Measurements from ENCODE around the gene ALCAM. TPM values are rescaled to one million over a fixed set of nuclear protein-coding genes. Genes with fewer than 3 reads are reported as not detected.

Gene ALCAM
- total RNA-seq, 1 donor = 139 TPM

DNA sequence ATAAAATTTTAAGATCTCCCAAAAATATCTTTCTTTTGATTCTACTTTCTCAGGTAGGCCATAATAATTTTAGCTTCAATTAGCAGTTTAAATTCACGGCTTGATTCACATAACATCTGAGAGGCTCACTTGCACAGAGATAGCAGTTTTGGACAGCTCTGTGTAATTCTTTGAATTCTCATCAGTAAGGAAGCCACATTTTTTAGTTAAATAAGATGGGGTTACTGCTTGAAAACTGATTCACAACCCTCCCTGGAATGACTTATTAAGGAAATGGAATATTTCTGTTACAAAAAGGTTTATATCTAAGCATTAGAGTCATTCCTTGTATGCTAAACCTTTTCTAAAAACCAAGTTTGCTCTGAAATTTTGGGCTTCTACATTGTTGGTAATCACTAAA, 212.7 kb downstream of the ALCAM start:
- DNase-seq (ENCODE audit: low read depth) = no peak
- TF ChIP-seq, protein P1, sequence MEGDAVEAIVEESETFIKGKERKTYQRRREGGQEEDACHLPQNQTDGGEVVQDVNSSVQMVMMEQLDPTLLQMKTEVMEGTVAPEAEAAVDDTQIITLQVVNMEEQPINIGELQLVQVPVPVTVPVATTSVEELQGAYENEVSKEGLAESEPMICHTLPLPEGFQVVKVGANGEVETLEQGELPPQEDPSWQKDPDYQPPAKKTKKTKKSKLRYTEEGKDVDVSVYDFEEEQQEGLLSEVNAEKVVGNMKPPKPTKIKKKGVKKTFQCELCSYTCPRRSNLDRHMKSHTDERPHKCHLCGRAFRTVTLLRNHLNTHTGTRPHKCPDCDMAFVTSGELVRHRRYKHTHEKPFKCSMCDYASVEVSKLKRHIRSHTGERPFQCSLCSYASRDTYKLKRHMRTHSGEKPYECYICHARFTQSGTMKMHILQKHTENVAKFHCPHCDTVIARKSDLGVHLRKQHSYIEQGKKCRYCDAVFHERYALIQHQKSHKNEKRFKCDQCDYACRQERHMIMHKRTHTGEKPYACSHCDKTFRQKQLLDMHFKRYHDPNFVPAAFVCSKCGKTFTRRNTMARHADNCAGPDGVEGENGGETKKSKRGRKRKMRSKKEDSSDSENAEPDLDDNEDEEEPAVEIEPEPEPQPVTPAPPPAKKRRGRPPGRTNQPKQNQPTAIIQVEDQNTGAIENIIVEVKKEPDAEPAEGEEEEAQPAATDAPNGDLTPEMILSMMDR (IDR thresholded peaks at IDR 0.05; ENCODE audit: insufficient read depth, low read depth, low read length) = no peak

DNA sequence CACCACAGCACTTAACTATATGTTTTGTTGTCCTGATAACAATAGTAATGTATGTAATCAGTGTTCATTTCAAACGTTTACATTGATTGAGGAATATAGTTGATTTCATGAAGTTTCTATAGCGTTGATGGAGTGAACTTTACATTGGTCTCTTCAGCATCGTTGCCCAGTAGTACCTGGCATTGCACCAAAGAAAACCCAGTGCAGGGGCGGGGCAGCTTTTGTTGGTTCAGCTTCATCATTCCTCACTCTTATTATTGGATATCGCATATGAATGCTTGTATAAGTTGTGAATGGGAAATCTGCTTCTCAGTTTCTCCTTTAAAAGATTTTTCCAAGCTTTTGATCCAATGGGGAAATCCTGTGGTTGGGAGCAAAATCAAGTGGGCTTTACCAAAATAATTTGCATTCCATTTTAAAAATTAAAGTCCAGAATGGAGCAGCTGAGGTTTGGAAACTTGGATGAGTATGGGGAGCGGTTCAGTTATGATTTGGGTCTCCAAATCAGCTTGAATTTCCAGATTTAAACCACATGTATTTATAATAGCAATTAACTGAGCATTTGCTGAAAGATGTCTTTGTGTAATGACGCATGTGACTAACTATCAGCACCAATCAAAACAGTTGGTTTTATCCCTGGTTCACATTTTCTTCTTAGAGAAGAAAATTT, 213.7 kb downstream of the ALCAM start:
- no peak for DNase-seq (ENCODE audit: low read depth)
- H3K4me3 ChIP-seq (ENCODE audit: low read depth, low read length) = no peak overlapping the region
- TF ChIP-seq, protein P1 (IDR thresholded peaks at IDR 0.05; ENCODE audit: insufficient read depth, low read depth, low read length) = no peak

More for the DNA sequence above, 212.7 kb downstream of the ALCAM start:
- H3K4me3 ChIP-seq (ENCODE audit: low read depth, low read length) = no peak overlapping the region

DNA sequence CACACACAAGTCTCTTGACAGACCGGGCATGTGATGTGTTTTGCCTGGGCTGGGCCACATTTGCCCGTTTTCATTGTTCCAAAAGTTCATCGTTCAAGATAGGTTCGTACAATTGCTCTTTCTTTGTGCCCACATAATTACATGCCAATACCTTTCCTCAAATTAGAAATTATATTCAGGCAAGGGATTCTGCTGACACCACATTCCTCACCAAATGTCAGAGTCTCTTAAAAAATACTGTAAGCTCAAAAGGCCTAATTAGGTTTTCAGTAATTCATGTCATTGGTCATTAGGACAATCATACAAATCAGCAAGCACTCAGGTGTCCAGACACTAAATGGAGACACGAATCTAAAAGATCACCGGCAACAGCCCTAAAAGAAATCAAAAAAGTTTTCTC, 215.3 kb downstream of the ALCAM start:
- TF ChIP-seq, protein P1 (IDR thresholded peaks at IDR 0.05; ENCODE audit: insufficient read depth, low read depth, low read length) = no peak
- H3K4me3 ChIP-seq (ENCODE audit: low read depth, low read length) = no peak overlapping the region
- no peak for DNase-seq (ENCODE audit: low read depth)

DNA sequence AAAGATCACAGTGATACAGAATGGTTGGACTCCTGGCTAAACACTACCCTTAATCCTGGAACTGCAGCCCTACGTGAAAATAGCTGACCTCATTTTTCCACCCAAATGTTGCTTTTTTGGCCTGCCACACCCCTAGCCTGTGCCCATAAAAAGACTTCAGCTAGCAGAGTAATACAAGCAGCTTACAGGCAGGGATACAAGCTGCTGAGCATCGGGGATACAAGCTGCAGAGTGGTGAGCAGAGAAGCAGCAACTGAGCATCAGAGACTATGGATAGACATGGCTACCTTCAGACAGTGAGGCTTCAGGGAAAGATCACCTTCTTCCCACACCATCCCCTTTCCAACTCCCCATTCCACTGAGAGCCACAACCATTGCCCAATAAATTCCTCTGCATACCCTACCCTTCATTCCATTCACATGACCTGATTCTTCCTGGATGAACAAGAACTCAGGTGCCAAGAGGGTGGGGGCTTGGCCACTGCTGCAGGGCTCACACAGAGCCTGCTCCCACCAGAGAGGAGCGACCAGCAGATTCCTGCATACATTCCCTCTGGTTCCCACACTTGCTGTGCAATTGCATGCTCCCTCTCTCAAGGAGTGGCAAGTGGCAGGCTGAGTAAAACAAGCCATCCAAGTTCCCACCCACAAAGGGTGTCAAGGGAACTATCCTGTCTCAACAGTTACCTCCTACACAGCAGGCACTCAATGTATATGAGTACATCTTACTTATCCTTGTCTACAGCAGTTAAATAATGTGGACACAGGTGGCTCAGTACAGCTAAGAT, 217.5 kb downstream of the ALCAM start:
- no peak for DNase-seq (ENCODE audit: low read depth)
- H3K4me3 ChIP-seq (ENCODE audit: low read depth, low read length) = no peak overlapping the region
- TF ChIP-seq, protein P1 (IDR thresholded peaks at IDR 0.05; ENCODE audit: insufficient read depth, low read depth, low read length) = no peak

DNA sequence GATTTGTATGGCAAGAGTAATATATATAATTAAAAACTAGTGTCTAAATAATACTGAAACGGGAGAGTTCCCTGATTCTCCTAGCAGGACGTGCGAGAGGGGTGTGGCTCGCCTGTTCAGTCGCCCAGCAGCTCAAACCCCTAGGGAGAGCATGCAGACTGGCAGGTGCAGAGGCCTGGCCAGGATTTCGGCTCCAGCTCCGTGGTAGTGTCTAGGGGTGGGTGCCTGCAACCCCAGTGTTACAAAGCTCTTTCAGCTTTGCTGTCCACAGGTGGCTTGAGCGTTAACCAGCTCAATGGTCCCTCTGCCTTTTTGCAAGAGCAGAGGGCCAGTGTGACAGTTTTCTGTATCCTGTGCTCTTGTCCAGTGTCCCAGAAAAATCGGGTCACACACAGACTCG, 226.6 kb downstream of the ALCAM start:
- TF ChIP-seq, protein P1 (IDR thresholded peaks at IDR 0.05; ENCODE audit: insufficient read depth, low read depth, low read length) = no peak
- DNase-seq (ENCODE audit: low read depth) = no peak

DNA sequence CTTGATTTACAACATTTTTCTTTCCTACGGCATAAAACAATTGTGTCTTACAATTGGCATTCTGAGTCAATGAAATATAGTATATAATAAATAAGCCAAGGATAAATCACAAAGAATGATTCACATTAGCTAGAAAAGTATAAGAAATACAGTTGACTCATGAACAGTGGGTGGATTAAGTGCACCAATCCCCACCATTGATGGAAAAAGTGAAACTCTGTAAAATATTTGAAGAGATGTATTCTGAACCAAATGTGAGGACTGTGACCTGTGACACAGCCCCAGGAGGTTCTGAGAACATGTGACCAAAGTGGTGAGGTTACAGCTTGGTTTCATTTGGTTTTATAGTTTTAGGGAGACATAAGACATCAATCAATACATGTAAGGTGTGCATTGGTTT, 227.5 kb downstream of the ALCAM start:
- H3K4me3 ChIP-seq (ENCODE audit: low read depth, low read length) = no peak overlapping the region
- DNase-seq (ENCODE audit: low read depth) = no peak
- TF ChIP-seq, protein P1 (IDR thresholded peaks at IDR 0.05; ENCODE audit: insufficient read depth, low read depth, low read length) = no peak

More for the DNA sequence above, 226.6 kb downstream of the ALCAM start:
- H3K4me3 ChIP-seq (ENCODE audit: low read depth, low read length) = no peak overlapping the region
